SU-DHL-6 (cell line): ENCODE data around the gene MYB.

Experiments
- H2AFZ ChIP-seq: fragments of 200-600 bp; sonication (generic); 2 replicates; pipeline ENCODE4 v1.6.1; 2014; ENCODE audit warnings: low read depth, mild to moderate bottlenecking, moderate library complexity, mixed read lengths, antibody characterized with exemption, low read length; ENCODE audit not compliant: severe bottlenecking
- H3F3A ChIP-seq: fragments of 200-600 bp; shearing (Covaris generic); 2 replicates; pipeline ENCODE4 v1.6.0; 2016; ENCODE audit warnings: antibody characterized with exemption, mild to moderate bottlenecking; ENCODE audit not compliant: insufficient read depth
- H3K27ac ChIP-seq: fragments of 200-600 bp; sonication (generic); 2 replicates; pipeline ENCODE4 v1.5.1; 2016; ENCODE audit warnings: low read depth, mild to moderate bottlenecking, low read length, moderate library complexity, mixed read lengths
- H3K27me3 ChIP-seq: fragments of 200-600 bp; sonication (generic), shearing (Covaris generic); 2 replicates; pipeline ENCODE4 v1.6.0; 2014; ENCODE audit warnings: mild to moderate bottlenecking, low read length
- H3K36me3 ChIP-seq: fragments of 200-600 bp; sonication (generic); 2 replicates; pipeline ENCODE4 v1.6.1; 2014; ENCODE audit warnings: mild to moderate bottlenecking, low read length, mixed read lengths
- H3K4me2 ChIP-seq: fragments of 300-600, 200-600 bp; shearing (Covaris generic), sonication (generic); 2 replicates; pipeline ENCODE4 v1.6.0; 2014; ENCODE audit warnings: low read length, low read depth, mild to moderate bottlenecking; ENCODE audit not compliant: poor library complexity, severe bottlenecking
- H3K4me3 ChIP-seq: fragments of 200-600 bp; sonication (generic); 2 replicates; pipeline ENCODE4 v1.5.1; 2014; ENCODE audit warnings: antibody characterized with exemption, low read length, mild to moderate bottlenecking, mixed read lengths; ENCODE audit not compliant: insufficient read depth, poor library complexity, severe bottlenecking
- H3K79me2 ChIP-seq: fragments of 200-600 bp; sonication (generic); 2 replicates; pipeline ENCODE4 v1.6.1; 2014; ENCODE audit warnings: mild to moderate bottlenecking, low read length, moderate library complexity; ENCODE audit not compliant: insufficient read depth
- H3K9ac ChIP-seq: fragments of 200-600 bp; sonication (generic); 2 replicates; pipeline ENCODE4 v1.7.0; 2014; ENCODE audit warnings: mild to moderate bottlenecking, low read length
- H3K9me2 ChIP-seq: fragments of 200-600 bp; sonication (generic); replicated peaks from 2 replicates; pipeline ENCODE4 v1.6.1; 2014; ENCODE audit warnings: low read length; ENCODE audit not compliant: insufficient read depth
- H3K9me3 ChIP-seq: fragments of 200-600 bp; sonication (generic); 2 replicates; pipeline ENCODE4 v1.6.1; 2014; ENCODE audit warnings: low read length, mixed read lengths; ENCODE audit not compliant: insufficient read depth
- H4K20me1 ChIP-seq: fragments of 200-600 bp; sonication (generic); 2 replicates; pipeline ENCODE4 v1.6.1; 2014; ENCODE audit warnings: low read depth, mild to moderate bottlenecking, antibody characterized with exemption, low read length, moderate library complexity, mixed read lengths
- EZH2phosphoT487 ChIP-seq: fragments of 200-600 bp; sonication (generic), shearing (Covaris generic); conservative IDR thresholded peaks from 2 replicates; pipeline ENCODE4 v1.6.1; 2018; ENCODE audit warnings: mild to moderate bottlenecking, antibody characterized with exemption, low read length, moderate library complexity, mixed read lengths
- TF ChIP-seq, protein P1 (sequence below): fragments of 200-600 bp; sonication (generic); IDR thresholded peaks from one replicate; pipeline ENCODE4 v1.5.1; 2017; ENCODE audit warnings: antibody characterized with exemption, mild to moderate bottlenecking, low read length, moderate library complexity; ENCODE audit not compliant: insufficient read depth, poor library complexity, severe bottlenecking

Gene MYB

DNA sequence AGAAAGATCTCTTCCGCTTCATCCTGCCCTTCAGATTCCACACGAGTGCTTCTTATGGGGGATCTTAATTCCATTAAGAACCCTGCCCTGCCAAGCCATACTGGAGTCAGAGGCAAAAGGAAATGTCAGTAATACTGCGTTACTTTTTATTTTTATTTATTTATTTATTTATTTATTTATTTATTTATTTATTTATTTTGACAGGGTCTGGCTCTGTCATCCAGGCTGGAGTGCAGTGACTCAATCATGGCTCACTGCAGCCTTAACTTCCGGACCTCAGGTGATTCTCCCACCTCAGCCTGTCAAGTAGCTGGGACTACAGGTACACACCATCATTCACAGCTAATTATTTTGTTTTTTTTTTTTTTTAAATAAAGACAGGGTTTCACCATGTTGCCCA is 79.5 kb downstream of the MYB start:
- TF ChIP-seq EZH2phosphoT487 = no peak
- TF ChIP-seq, protein P1, sequence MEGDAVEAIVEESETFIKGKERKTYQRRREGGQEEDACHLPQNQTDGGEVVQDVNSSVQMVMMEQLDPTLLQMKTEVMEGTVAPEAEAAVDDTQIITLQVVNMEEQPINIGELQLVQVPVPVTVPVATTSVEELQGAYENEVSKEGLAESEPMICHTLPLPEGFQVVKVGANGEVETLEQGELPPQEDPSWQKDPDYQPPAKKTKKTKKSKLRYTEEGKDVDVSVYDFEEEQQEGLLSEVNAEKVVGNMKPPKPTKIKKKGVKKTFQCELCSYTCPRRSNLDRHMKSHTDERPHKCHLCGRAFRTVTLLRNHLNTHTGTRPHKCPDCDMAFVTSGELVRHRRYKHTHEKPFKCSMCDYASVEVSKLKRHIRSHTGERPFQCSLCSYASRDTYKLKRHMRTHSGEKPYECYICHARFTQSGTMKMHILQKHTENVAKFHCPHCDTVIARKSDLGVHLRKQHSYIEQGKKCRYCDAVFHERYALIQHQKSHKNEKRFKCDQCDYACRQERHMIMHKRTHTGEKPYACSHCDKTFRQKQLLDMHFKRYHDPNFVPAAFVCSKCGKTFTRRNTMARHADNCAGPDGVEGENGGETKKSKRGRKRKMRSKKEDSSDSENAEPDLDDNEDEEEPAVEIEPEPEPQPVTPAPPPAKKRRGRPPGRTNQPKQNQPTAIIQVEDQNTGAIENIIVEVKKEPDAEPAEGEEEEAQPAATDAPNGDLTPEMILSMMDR = no peak
- no peaks in the 10 kb centered on the region for H3F3A ChIP-seq
- no peaks in the 10 kb centered on the region for H3K79me2 ChIP-seq
- no peak overlapping the region for H3K9ac ChIP-seq
- H3K4me3 ChIP-seq = no peak overlapping the region
- no peaks in the 10 kb centered on the region for H3K36me3 ChIP-seq
- no peak overlapping the region for H2AFZ ChIP-seq
- no peak overlapping the region for H3K27ac ChIP-seq
- H3K9me3 ChIP-seq = no peaks in the 10 kb centered on the region
- H3K4me2 ChIP-seq = no peak overlapping the region
- no peaks in the 10 kb centered on the region for H3K27me3 ChIP-seq
- H3K9me2 ChIP-seq = no peaks in the 10 kb centered on the region
- H4K20me1 ChIP-seq = no peaks in the 10 kb centered on the region

DNA sequence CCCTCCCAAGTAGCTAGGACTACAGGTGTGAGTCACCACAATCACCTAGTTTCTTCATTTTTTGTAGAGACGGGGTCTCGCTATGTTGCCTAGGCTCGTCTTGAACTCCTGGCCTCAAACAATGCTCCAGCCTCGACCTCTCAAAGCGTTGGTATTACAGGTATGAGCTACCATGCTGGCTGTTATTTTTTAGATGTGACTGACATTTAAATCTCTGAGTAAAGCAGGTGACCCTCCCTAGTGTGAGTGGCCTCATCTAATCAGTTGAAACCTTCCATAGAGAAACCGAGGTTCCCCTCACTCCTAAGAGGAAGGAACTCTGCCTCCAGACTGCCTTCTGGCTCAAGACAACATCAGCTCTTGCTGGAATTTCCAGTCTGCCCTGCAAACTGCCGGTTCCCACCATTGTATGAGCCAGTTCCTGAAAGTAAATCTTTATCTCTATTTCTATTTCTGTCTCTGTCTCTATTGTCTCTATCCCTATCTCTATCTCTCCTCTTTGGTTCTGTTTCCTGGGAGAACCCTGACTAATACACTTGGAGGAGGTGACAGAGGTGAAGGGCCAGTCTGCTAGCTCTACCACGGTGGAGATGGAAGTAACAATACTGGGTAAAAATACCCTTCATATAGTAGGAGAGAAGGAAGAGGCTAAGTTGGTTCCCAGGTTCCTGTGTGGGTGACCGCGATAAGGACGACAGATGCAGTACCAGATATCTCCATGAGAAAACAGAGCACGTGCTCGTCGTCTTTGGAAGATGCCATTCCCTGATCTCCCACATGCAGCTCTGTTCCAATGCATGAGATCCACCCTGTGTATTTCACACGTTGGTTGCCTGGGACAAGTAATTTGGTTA is 81.0 kb downstream of the MYB start:
- no peaks in the 10 kb centered on the region for H4K20me1 ChIP-seq
- H3K27ac ChIP-seq = no peak overlapping the region
- no peak for TF ChIP-seq EZH2phosphoT487
- TF ChIP-seq, protein P1 = no peak
- no peak overlapping the region for H3K9ac ChIP-seq
- no peaks in the 10 kb centered on the region for H3F3A ChIP-seq
- H3K79me2 ChIP-seq = no peaks in the 10 kb centered on the region
- H3K4me3 ChIP-seq = no peak overlapping the region
- H2AFZ ChIP-seq = no peak overlapping the region
- H3K27me3 ChIP-seq = no peaks in the 10 kb centered on the region
- no peak overlapping the region for H3K4me2 ChIP-seq
- H3K9me2 ChIP-seq = no peaks in the 10 kb centered on the region
- no peaks in the 10 kb centered on the region for H3K36me3 ChIP-seq
- no peaks in the 10 kb centered on the region for H3K9me3 ChIP-seq

DNA sequence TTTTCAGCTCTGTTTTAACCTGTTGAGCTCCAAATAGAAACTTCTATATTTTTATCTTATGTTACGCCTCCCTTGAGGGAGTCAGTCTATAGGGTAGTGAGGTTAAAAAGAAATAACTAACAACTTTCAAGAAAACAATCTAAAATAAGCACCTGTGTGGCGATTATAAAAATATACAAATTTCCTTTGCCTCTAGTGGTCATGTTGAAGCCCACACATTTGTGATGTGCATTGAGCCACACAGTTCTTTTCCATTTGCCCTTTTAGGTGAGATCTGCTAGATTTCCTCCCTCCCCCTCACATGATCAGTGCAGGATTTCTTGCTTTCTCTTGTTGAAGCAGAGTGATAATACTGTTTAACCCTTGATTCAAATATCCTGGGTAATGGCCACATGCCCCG is 84.2 kb downstream of the MYB start:
- no peak overlapping the region for H2AFZ ChIP-seq
- H4K20me1 ChIP-seq = no peaks in the 10 kb centered on the region
- H3K9me2 ChIP-seq = no peaks in the 10 kb centered on the region
- no peaks in the 10 kb centered on the region for H3F3A ChIP-seq
- H3K4me2 ChIP-seq = no peak overlapping the region
- H3K27ac ChIP-seq = no peak overlapping the region
- H3K79me2 ChIP-seq = no peaks in the 10 kb centered on the region
- no peaks in the 10 kb centered on the region for H3K36me3 ChIP-seq
- H3K27me3 ChIP-seq = no peaks in the 10 kb centered on the region
- TF ChIP-seq, protein P1 = no peak
- no peak for TF ChIP-seq EZH2phosphoT487
- H3K9ac ChIP-seq = no peak overlapping the region
- no peaks in the 10 kb centered on the region for H3K9me3 ChIP-seq
- H3K4me3 ChIP-seq = no peak overlapping the region
